SKM-1 (cell line): Measurements from ENCODE around the gene ITGAV.

Experiments
- DNase-seq: peaks from one replicate; lab custom pipeline; 2025; ENCODE audit not compliant: unreplicated experiment; lab: John Stamatoyannopoulos, UW

ITGAV gene

DNA sequence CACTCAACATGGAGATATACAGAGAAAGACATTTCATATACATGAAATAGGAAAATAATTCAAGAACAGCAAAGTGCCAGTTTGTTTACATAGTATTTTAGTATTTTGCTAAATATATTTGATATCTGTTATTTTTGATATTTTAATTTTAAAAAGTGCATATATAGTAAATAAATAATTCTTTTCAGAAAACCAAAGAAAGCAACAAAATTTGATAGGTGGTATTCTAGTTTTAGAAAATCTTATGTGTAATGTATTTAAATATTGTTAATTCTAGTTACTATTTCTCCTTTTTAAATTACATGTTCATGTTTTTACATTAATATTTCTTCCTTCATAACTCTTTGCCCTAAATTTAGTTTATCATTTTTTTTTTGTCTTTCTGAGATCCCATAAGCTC is 69.5 kb downstream of the ITGAV start:
- no peak for DNase-seq

DNA sequence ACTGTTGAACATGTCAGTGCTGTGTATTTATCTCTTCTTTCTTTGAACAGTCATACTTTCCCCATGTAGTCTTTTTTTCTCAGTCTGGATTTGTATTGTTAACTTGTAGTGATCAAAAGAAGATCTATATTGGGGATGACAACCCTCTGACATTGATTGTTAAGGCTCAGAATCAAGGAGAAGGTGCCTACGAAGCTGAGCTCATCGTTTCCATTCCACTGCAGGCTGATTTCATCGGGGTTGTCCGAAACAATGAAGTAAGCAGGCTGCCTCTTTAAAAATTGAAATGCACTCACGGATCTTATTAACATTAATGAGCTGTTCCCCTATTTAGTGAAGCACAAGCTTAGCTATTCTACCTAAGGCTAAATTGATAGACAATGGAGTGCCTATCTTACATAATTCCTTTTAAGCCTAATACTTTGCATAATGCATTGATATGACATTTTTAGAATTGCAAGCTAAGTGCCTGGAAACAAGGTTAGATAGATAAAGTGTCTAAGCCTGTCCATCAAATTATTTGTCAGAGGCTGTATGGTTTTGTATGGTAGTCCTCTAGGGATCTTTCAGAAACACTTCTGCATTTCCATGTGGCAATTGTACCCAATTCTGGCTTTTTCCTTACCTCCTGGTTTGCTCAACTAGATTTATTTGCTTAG is 74.7 kb downstream of the ITGAV start:
- DNase-seq: no peak

DNA sequence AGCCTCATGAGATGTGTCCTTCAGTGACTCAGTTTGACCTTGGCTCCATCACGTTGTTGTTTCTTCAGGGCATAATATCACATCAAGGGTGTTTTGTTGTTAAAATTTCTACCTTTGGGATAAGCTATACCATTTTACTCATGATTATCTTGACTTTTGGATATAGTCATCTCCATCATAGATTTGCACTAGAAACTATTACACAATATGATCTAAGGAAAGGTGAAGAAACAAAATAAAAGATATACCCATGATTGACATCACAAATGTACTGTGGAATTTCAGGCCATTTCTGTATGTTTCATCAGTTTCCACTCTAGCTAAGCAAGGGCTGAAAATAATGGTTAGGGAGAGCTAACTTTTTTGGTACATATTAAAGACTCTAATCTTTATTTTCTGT is 79.3 kb downstream of the ITGAV start:
- no peak for DNase-seq

DNA sequence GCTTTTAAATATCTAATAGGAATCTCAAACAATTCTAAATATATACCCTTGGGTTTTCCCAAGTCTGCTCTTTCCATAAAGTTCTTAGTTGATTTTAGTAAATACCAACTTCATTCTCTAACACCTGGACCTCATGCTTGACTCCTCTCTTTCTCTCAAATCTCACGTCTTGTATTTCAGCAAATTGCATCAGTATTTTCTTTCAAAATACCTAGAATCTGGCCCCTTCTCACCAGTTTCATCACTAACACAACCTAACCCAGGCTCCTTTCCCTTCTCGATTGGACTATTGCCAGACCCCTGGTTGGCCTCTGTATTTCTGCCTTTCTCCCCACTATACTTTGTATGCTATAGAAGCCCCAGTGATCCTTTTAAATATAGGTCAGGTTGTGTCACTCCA is 81.0 kb downstream of the ITGAV start:
- DNase-seq: no peak

DNA sequence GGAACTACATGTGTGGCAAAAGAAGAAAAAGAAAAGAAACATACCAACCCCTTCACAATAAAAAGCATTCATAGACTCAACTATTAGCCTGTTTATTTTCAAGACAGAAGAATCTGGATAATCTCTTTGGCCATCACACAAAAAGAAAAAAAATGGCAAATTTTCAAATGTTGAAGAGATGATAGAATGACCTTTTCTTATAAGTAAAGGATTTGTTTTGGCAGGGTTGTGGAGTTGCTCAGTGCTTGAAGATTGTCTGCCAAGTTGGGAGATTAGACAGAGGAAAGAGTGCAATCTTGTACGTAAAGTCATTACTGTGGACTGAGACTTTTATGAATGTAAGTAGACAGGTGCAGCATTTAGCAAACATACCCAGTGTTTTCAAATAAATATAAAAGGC is 85.5 kb downstream of the ITGAV start:
- no peak for DNase-seq

DNA sequence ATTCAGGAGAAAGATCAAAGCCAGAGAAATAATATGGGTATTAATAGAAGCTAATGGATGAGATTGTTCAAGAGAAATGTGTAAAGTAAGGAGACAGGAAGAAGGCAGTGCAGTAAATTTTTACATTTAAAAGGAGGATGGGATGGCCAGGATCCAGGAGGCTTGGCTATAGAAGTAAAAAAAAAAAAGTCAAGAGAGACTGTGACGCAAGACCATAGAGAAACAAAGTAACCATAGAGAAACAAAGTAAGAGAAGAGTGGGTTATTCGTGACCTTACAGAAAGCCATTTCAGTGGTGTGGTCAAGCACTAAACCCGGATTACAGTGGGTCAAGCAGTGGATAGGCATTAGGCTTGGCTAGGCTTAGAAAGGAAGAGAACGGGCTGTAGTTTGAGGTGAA is 93.5 kb downstream of the ITGAV start:
- no peak for DNase-seq

DNA sequence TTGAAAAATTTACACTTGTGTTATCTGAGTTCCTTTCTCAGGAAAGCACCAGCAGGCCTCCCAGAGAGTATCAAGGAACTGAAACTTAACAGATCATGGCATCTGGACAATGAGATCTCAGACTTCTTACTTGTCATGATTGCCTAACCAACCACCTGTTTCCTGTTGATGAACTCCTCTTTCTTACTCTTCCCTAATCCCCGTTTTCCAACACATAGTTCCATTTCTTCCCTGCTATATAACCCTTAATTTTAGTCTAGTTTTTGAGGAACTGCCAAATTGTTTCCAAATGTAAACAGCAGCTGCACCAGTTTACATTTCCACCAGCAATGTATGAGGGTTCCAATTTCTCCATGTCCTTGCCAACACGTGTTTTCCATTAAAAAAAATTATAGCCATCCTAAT is 98.0 kb downstream of the ITGAV start:
- no peak for DNase-seq

DNA sequence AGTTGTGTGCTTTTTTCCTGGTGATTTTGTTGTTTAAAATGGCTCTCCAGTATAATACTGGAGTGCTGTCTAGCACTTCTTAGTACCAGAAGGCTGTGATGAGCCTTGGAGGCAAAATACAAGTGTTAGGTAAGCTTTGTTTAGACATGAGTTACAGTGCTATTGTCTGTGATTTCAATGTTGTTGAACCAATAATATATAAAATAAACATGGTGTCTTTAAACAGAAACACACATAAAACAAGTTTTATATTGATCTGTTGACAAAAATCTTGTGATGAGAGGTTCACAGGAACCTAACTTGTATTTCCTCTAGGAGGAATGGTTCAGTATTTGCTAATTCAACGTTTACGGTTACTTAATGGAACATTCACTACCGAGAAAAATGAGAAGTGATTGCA is 99.0 kb downstream of the ITGAV start:
- DNase-seq: no peak

DNA sequence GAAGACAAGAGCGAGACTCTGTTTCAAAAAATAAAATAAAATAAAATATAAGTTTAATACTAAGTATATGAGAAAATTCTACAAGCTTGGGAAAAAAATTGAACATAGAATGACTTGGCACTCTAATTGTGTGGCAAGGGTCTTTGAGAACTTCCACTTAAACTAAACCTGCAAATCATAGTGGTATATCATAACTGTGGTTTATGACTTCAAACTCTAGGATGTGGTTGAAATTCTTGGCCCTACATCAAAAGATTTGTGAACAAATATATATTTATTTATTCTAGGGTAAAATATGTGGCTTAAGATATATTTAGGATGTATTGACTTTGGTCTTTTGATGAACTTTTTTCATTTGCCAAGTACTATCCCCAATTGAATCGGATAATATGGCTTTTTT is 100.9 kb downstream of the ITGAV start:
- DNase-seq: no peak

DNA sequence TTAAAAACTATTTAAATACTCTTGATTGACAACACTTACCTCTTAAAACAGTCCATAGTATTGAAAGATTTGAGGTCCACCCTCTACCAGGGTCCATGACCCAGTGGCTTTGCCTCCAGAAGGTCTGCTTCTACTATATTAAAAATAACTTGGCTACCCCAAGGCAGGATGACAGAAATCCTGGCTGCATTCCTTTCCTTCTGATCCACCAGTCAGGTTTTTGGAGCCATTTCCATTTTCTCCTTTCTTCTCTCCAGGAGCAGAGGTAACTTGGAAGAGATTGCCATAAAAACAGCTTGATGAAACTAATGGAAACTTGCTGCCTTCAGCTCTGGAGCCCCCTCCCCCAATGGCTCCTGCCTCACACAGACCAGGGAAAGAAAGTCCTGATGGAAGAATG is 101.4 kb downstream of the ITGAV start:
- no peak for DNase-seq

DNA sequence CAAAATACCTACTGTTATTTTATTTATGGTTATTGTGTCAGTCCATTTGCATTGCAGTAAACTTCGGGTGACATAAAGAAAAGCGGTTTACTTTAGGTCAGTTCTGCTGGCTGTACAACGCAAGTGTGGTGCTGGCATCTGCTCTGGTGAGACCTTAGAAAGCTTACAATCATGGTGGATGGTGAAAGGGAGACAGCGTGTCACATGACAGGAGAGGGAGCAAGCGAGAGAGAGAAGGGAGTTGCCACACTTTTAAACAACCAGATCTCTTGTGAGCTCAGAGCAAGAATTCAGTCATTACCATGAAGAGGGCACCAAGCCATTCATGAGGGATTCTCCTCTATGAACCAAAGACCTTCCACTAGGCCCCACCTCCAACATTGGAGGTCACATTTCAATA is 102.0 kb downstream of the ITGAV start:
- DNase-seq: no peak

DNA sequence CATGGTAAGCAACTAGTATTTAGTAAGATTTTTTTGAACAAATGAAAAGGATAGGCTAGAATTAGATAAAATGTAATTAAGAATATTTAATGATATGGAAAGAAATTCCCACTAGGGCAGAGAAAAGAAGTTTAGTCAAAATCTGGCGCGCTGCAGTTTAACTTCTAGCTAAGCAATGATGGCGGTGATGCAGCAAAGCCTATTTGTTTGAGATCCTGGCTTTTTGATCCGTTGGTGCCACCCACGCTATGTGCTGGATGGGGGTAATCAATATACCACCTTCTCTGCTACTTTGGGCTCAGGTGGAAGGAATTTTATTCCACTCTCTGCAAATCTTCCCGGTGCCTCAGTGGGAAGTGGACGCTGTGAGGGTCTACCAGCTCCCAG is 103.6 kb downstream of the ITGAV start:
- DNase-seq: no peak

DNA sequence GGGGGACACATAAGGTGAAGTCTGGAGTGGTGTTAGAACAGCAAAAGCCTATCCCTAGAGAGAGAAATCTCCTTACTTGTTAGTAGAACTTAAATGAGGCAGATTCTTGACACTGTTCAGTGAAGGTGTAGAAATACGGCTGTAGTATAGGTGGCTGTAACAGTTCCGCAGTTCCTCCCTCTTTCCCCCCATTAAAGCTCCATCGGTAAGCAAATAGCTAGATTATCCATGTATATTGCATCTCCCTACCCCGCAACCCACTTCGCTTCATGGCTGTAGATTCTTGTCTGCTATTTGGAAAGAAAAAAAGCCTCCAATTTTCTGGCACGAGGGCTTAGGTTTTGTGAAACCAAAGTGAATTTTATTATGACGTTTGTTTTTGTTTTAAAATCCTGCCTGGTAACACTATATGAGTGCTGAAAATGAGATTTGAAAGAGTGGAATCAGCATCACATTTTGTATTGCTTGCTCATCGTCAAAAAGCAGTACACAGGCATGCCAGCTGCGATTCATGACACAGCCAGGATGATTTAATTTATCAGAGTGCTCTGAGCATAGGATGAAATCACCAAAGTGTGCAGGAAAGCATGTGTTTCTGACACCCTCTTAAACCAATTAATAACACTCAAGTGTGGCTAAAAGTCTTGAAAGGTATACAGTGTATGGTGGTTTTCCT is 105.4 kb downstream of the ITGAV start:
- DNase-seq: no peak

DNA sequence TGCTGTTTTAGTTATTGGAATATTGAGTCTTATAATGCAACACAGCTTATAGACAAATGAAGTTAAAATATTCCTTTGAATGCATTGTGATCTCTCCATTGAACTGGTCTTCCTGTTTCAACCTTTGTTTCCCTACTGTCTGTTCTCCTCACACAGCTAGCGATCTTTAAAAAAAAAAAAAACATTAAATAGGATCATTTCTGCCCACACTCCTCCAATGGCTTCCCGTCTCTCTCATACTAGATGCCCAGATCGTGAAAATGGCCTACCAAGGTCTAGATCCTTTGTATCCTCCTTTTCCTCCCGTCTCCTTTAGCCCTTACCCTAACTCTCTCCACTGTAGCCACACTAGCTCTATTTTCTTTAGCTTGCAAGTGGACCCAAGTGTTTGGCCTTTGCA is 106.4 kb downstream of the ITGAV start:
- no peak for DNase-seq

DNA sequence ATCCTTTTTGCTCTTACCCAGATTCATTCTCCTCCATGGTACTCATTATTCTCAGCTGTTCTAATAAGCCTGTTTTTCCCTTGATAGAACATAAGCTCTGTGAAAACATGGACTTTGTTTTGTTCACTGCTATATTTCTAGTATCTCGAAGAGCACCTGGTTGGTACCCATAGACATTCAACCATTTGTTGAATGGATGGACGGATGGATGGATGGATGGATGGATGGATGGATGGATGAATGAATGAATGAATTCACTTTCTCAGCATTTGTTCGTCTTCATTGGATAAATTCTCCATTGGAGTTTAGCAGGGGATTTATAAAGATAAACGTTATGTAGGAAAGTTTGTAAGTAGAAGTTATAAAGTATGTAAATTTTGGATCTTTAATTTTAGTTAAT is 106.9 kb downstream of the ITGAV start:
- DNase-seq: no peak

DNA sequence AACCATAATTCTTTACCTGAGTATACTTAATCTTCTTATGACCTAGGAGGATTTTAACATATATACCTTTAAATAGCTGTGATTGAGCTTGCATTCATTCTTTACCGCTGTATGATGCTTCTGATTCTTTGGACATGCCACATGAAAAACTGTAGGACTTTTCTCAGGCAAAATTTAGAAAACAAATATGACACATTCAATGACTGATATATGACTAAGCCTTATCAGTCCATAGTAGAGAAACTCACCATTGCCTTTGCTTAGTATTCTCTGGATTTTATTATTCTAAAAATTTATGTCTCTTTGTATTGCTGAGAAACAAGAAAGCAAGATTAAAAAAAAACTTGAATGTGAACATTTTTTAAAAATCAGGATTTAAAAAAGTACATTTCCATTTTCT is 107.7 kb downstream of the ITGAV start:
- no peak for DNase-seq

DNA sequence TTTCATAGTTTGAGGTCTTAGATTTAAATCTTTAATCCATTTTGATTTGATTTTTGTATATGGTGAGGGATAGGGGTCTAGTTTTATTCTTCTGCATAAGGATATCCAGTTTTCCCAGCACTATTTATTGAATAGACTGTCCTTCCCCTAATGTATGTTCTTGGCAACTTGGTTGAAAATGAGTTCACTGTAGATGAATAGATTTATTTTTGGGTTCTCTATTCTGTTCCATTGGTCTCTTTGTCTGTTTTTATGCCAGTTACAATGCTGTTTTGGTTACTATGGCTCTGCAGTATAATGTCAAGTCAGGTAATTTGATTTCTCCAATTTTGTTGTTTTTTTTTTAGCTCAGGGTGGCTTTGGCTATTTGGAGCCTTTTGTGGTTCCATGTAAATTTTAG is 109.9 kb downstream of the ITGAV start:
- DNase-seq: no peak

DNA sequence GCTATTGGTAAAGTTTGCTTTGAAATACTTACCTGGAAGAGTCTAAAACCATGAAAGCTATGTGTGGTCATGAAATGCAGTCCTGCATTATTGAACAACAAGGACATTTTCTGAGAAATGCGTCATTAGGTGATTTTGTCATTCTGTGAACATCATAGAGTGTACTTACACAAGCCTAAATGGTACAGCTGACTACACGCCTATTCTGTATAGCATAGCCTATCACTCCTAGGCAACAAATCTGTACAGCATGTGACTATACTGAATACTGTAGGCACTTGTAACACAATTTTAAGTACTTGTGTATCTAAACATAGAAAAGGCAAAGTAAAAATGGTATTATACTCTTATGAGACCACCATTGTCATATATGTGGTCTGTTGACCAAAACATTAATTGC is 112.2 kb downstream of the ITGAV start:
- no peak for DNase-seq

DNA sequence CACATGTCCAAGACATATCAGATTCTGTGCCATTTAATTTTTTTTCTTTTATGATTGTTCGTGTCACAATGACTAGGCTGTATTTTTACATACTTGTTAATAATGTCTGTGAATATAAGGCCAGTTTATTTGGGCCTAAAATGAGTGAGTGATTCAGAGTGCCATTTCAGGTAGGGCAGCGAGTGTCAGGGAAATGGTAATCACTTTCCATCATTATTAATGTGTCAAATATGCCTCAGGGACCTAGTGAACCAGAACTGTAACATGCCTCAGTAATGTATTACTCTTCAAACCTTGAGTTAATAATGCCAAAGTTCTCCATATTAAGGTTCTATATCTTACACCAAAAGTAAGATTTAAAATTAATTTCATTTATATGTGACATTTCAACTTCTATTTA is 112.6 kb downstream of the ITGAV start:
- DNase-seq: no peak

DNA sequence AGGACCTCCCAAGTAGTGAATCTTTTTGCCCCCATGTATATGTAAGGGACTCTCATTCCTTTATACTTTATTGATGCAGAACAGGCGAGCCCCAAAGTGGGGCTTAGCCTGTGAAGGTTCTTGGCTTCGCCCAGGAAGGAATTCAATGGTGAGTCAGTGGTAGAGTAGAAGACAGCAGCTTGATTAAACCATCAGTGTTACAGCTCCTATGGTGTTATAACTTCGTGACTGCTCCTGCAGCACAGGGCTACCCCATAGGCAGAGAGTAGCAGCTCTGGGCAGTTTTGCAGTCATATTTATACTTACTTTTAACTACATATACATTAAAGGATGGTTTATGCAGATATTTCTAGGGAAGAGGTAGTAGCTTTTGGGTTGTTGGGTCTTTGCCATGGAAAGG is 115.0 kb downstream of the ITGAV start:
- no peak for DNase-seq

DNA sequence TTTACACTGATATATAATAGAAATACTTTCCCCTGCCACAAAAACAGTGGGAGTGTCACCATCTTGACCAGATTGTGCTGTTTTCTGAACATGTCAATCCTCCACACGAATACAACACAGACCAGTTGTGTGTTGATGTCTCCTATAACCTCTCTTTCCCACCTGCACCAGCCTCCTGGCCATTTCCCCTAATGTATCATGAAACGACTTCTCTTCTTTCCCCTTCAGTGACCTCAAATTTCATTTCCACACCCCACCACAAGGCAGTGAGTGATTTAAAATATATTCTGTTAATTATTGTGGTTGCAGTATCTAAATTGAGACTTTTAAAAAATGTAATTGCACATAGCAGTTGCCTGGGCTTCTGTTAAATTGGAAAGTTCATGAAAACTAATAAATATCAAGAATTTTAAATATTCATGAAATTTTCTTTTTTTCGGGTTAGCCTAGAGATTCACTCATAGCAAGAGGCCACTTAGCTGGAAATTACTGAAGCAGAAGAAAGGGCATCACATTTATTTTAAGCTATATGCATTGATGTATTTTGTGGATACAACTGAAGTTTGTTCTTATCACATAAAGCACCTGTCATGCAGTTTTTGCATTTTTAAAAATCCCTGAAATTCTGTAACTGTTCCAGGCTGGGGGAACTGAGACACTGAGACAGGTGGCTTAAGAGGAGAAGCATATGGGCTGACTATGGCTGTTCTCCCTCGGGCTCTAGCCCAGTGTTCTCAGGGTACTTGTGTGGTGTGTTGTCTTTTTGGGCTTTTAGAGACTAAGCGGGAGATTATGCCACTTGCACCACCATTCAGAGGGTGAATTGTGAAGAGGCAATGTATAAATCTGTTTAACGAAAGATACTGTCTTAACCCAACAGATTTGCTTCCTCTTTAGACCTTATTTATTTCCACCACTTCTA is 119.9 kb downstream of the ITGAV start:
- no peak for DNase-seq

DNA sequence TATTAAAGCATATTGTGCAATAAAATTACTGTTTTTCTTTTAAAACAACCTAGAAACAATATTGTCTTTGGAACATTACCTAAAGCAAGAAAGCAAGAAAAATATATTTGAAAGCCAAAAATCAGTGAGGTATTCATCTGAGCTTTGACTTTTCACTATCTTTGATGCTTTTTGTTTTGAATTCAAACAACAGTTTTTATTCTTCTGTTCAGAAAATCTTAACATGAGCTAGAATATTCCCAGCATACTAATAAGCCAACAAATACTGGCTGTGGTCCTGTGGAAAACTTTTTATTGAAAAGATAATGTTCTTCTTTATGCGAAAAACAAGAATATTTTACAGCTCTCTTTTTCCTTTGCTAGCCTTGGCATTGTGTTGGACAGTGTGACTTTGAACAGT is 123.8 kb downstream of the ITGAV start:
- DNase-seq: no peak
